Upper lobe of left lung (tissue), 6 donors: ENCODE data around the gene CHL1. TPM values are rescaled to one million over a fixed set of nuclear protein-coding genes. Genes with fewer than 3 reads are reported as not detected.

Experiments
- ATAC-seq, 2 donors: fragments of 200-7000 bp; cut with Tn5 transposase; one replicate each; pipeline ENCODE4 v1.9.1; 2022; ENCODE audit warnings: mild to moderate bottlenecking in 2 of 2, moderate library complexity in 2 of 2; ENCODE audit not compliant: low FRiP score in 2 of 2
- DNase-seq, 2 donors: peaks; one replicate each; pipeline ENCODE4 v3.0.0-alpha.2; 2019 to 2020
- H3K27ac ChIP-seq, 4 donors: fragments of 200-600 bp; sonication (generic); one replicate each; pipeline ENCODE4 v1.5.1; 2016 to 2019
- H3K27me3 ChIP-seq, 4 donors: fragments of 200-600 bp; sonication (generic); one replicate each; pipeline ENCODE4 v1.5.1; 2017 to 2019
- H3K36me3 ChIP-seq, 4 donors: fragments of 200-600 bp; sonication (generic); one replicate each; pipeline ENCODE4 v1.5.1; 2016 to 2019
- H3K4me1 ChIP-seq, 4 donors: fragments of 200-600 bp; sonication (generic); one replicate each; pipeline ENCODE4 v1.5.1; 2018 to 2019
- H3K4me3 ChIP-seq, 4 donors: fragments of 200-600 bp; sonication (generic); one replicate each; pipeline ENCODE4 v1.5.1; 2017 to 2019; ENCODE audit warnings: mild to moderate bottlenecking in 2 of 4, moderate library complexity in 1 of 4
- H3K9me3 ChIP-seq, 4 donors: fragments of 200-600 bp; sonication (generic); one replicate each; pipeline ENCODE4 v1.5.1; 2018 to 2019
- CTCF ChIP-seq, 6 experiments: fragments of 450-650 bp in 4 of 6; fragments of 200-600 bp in 2 of 6; sonication (generic) in 2 of 6; IDR thresholded peaks; one replicate each; pipeline ENCODE4 v1.5.1; 2016 to 2019; ENCODE audit warnings: antibody characterized with exemption in 6 of 6
- EP300 ChIP-seq, 4 donors: sonication (generic); formaldehyde crosslinking; IDR thresholded peaks; one replicate each; pipeline ENCODE4 v1.5.1; 2017; ENCODE audit warnings: antibody characterized with exemption in 4 of 4, control low read depth in 2 of 4
- POLR2A ChIP-seq, 4 donors: fragments of 450-650 bp; IDR thresholded peaks; one replicate each; pipeline ENCODE4 v1.5.1; 2016 to 2017; ENCODE audit warnings: antibody characterized with exemption in 4 of 4, mild to moderate bottlenecking in 2 of 4
- POLR2AphosphoS5 ChIP-seq, 2 donors: sonication (generic); formaldehyde crosslinking; IDR thresholded peaks; one replicate each; pipeline ENCODE4 v1.5.1; 2017; ENCODE audit warnings: antibody characterized with exemption in 2 of 2
- WGBS, 2 donors: methylation state at CpG; one replicate each; pipeline ENCODE4 v1.1.5; 2017 to 2018; 5-methylcytosine and 5-hydroxymethylcytosine counted together
- total RNA-seq, 6 donors: library from RNA; depleted of rRNA in 4 of 6; stranded (reverse); fragments of >200 nt in 4 of 6; gene quantifications; one replicate each; pipeline versions ENCODE4 v1.1.0 to v1.2.1, GENCODE V29; 2016 to 2021
- donor health status: DM: no; HTN: no; CAD: no; lungs with moderate emphysema.
- donor health status: DM: no; HTN: yes; CAD: no; lungs with severe emphysema.

The CHL1 gene
- total RNA-seq, 6 donors from 2014 or later: 3.1 to 14.3 (median 4.9) TPM

- H3K36me3 ChIP-seq: no peaks in the 10 kb centered on the region
- TF ChIP-seq POLR2A (IDR thresholded peaks at IDR 0.05) (no peak), POLR2AphosphoS5 (IDR thresholded peaks at IDR 0.05) (no peak), CTCF (IDR thresholded peaks at IDR 0.05) (no peak), EP300 (IDR thresholded peaks at IDR 0.05) (no peak)
- H3K4me3 ChIP-seq: no peak overlapping the region
- DNase-seq: no peak
- WGBS, 2 donors: 66 to 77% methylated on average over 1 of the region's 1 CpG
- no peaks in the 10 kb centered on the region for H3K27me3 ChIP-seq
- no peaks in the 10 kb centered on the region for H3K9me3 ChIP-seq
- ATAC-seq: no peak
- H3K4me1 ChIP-seq: no peaks in the 10 kb centered on the region
- no peak overlapping the region for H3K27ac ChIP-seq
Measured at GRCh38 chr3:330494-331115, 134.0 kb downstream of the CHL1 start.

- no peaks in the 10 kb centered on the region for H3K4me1 ChIP-seq
- no peak overlapping the region for H3K4me3 ChIP-seq
- no peak overlapping the region for H3K27ac ChIP-seq
- no peak for TF ChIP-seq POLR2AphosphoS5 (IDR thresholded peaks at IDR 0.05)
- TF ChIP-seq POLR2A (IDR thresholded peaks at IDR 0.05): no peak
- no peak for TF ChIP-seq EP300 (IDR thresholded peaks at IDR 0.05)
- TF ChIP-seq CTCF (IDR thresholded peaks at IDR 0.05): no peak
- H3K36me3 ChIP-seq: no peaks in the 10 kb centered on the region
- no peak for ATAC-seq
- 75 to 78% methylated on average over 5 of the region's 5 CpGs for WGBS, 2 donors
- no peaks in the 10 kb centered on the region for H3K27me3 ChIP-seq
- H3K9me3 ChIP-seq: no peaks in the 10 kb centered on the region
- DNase-seq: no peak
Measured at GRCh38 chr3:331881-332280, 135.3 kb downstream of the CHL1 start.

GRCh38 chr3:332701-333100 is 136.1 kb downstream of the CHL1 start:
- no peak for TF ChIP-seq EP300 (IDR thresholded peaks at IDR 0.05)
- TF ChIP-seq CTCF (IDR thresholded peaks at IDR 0.05): no peak
- no peak for TF ChIP-seq POLR2AphosphoS5 (IDR thresholded peaks at IDR 0.05)
- TF ChIP-seq POLR2A (IDR thresholded peaks at IDR 0.05): no peak
- no peak for DNase-seq
- H3K4me3 ChIP-seq: no peak overlapping the region
- no peak overlapping the region for H3K27ac ChIP-seq
- 42 to 47% methylated on average over 2 of the region's 2 CpGs for WGBS, 2 donors
- ATAC-seq: no peak
- no peaks in the 10 kb centered on the region for H3K4me1 ChIP-seq
- H3K27me3 ChIP-seq: no peaks in the 10 kb centered on the region
- no peaks in the 10 kb centered on the region for H3K36me3 ChIP-seq
- no peaks in the 10 kb centered on the region for H3K9me3 ChIP-seq

GRCh38 chr3:335240-335639 is 138.7 kb downstream of the CHL1 start:
- DNase-seq: no peak
- whole genome bisulfite sequencing, 2 donors: 70 to 71% methylated on average over 5 of the region's 5 CpGs
- no peaks in the 10 kb centered on the region for H3K36me3 ChIP-seq
- H3K27me3 ChIP-seq: no peaks in the 10 kb centered on the region
- ATAC-seq: no peak
- H3K9me3 ChIP-seq: no peaks in the 10 kb centered on the region
- no peak overlapping the region for H3K4me3 ChIP-seq
- TF ChIP-seq EP300 (IDR thresholded peaks at IDR 0.05) (no peak), POLR2A (IDR thresholded peaks at IDR 0.05) (no peak), CTCF (IDR thresholded peaks at IDR 0.05) (no peak), POLR2AphosphoS5 (IDR thresholded peaks at IDR 0.05) (no peak)
- no peak overlapping the region for H3K27ac ChIP-seq
- no peaks in the 10 kb centered on the region for H3K4me1 ChIP-seq

- Histone ChIP-seq H3K27ac (no peak overlapping the region), H3K36me3 (no peaks in the 10 kb centered on the region), H3K4me1 (no peaks in the 10 kb centered on the region), H3K4me3 (no peak overlapping the region), H3K27me3 (no peaks in the 10 kb centered on the region), H3K9me3 (no peaks in the 10 kb centered on the region)
- DNase-seq (no peak), ATAC-seq (no peak)
- 57 to 64% methylated on average over 5 of the region's 5 CpGs for WGBS, 2 donors
- TF ChIP-seq EP300 (IDR thresholded peaks at IDR 0.05) (no peak), POLR2A (IDR thresholded peaks at IDR 0.05) (no peak), POLR2AphosphoS5 (IDR thresholded peaks at IDR 0.05) (no peak), CTCF (IDR thresholded peaks at IDR 0.05) (no peak)
Measured at GRCh38 chr3:339351-339750, 142.8 kb downstream of the CHL1 start.
